Neutrophil (primary cell): Measurements from ENCODE around the gene SLFN12L.
A peak's percentile ranks its signal among the peaks of the same experiment; 100 is the strongest.

Experiments
- H3K27ac ChIP-seq: fragments of 200-600 bp; sonication (generic); 2 replicates; pipeline ENCODE4 v1.5.1; 2016; ENCODE audit warnings: mild to moderate bottlenecking, moderate library complexity
- H3K27me3 ChIP-seq: fragments of 200-600 bp; sonication (generic); 2 replicates; pipeline ENCODE4 v1.6.0; 2016; ENCODE audit warnings: mild to moderate bottlenecking
- H3K36me3 ChIP-seq: fragments of 200-600 bp; sonication (generic); 2 replicates; pipeline ENCODE4 v1.5.1; 2017
- H3K4me1 ChIP-seq, 2 experiments: fragments of 200-600 bp in 1 of 2; sonication (generic) in 1 of 2; 1 replicate in 1 of 2; 2 replicates in 1 of 2; pipeline versions ENCODE4 v1.5.1 to v1.6.1; 2013 to 2016; ENCODE audit warnings: low read depth in 1 of 2, low read length in 1 of 2, mild to moderate bottlenecking in 1 of 2, moderate library complexity in 1 of 2; ENCODE audit not compliant: control insufficient read depth in 1 of 2, insufficient read depth in 1 of 2
- H3K4me3 ChIP-seq, 2 experiments: fragments of 200-600 bp in 1 of 2; sonication (generic) in 1 of 2; 1 replicate in 1 of 2; 2 replicates in 1 of 2; pipeline ENCODE4 v1.5.1; 2013 to 2016; ENCODE audit warnings: low read depth in 1 of 2, low read length in 1 of 2, mild to moderate bottlenecking in 1 of 2, moderate library complexity in 1 of 2
- H3K9me3 ChIP-seq: fragments of 200-600 bp; sonication (generic); 2 replicates; pipeline ENCODE4 v1.5.1; 2016
- TF ChIP-seq, protein P1 (sequence below): fragments of 200-600 bp; sonication (generic); IDR thresholded peaks from 2 replicates; pipeline ENCODE4 v1.5.1; 2016; ENCODE audit warnings: antibody characterized with exemption

SLFN12L gene

DNA sequence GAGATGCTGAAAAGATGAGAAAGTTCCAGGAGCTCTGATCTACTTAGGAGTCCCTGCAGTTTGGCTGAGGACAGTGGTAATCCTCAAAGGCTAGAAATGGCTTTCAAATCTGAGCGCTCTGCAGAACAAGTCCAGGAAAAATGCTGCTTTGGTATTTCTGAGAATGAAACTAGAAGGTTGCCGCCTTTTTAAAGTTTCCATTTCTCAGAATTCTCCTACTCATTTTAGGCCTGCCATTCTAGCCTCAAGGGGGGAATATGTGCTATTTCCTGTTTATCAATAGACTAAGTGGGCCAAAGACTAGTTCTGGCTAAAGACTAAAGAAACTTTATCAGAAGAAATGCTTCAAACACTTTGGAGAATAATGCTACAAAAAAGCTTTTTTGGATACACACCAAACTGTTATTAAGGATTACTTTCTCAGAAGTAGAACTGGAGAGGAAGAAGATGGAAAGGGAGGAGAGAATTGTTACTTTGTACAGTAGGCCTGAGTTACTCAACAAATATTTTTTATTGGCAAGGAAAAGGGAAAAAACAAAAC is at the start of gene SLFN12L:
SLFN12L (minus strand) TSS at position 78 of the 541 bp plus-strand sequence. CDS start 15,314 bp downstream, outside the sequence.
- Histone ChIP-seq H3K27me3 (no peaks in the 10 kb centered on the region), H3K36me3 (no peaks in the 10 kb centered on the region), H3K27ac (no peak within 1 kb of the TSS), H3K4me1 (peaks cover 23 to 37% of the 10 kb centered on the region in 2 experiments), H3K4me3 (no peak within 1 kb of the TSS), H3K9me3 (no peaks in the 10 kb centered on the region)
- TF ChIP-seq, protein P1, sequence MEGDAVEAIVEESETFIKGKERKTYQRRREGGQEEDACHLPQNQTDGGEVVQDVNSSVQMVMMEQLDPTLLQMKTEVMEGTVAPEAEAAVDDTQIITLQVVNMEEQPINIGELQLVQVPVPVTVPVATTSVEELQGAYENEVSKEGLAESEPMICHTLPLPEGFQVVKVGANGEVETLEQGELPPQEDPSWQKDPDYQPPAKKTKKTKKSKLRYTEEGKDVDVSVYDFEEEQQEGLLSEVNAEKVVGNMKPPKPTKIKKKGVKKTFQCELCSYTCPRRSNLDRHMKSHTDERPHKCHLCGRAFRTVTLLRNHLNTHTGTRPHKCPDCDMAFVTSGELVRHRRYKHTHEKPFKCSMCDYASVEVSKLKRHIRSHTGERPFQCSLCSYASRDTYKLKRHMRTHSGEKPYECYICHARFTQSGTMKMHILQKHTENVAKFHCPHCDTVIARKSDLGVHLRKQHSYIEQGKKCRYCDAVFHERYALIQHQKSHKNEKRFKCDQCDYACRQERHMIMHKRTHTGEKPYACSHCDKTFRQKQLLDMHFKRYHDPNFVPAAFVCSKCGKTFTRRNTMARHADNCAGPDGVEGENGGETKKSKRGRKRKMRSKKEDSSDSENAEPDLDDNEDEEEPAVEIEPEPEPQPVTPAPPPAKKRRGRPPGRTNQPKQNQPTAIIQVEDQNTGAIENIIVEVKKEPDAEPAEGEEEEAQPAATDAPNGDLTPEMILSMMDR: no peak

- H3K27ac ChIP-seq: peak overlapping the region; percentile 93
- H3K4me3 ChIP-seq: peak overlapping the region; percentile 76 to 94
- no peaks in the 10 kb centered on the region for H3K9me3 ChIP-seq
- peaks cover 25 to 27% of the 10 kb centered on the region in 2 experiments for H3K4me1 ChIP-seq
- TF ChIP-seq, protein P1: no peak
- peaks cover 28% of the 10 kb centered on the region for H3K27me3 ChIP-seq
- H3K36me3 ChIP-seq: no peaks in the 10 kb centered on the region
These were observed 49.1 kb upstream of the SLFN12L start for GRCh38 chr17:35586569-35587073.

- Histone ChIP-seq H3K4me3 (no peak overlapping the region), H3K27me3 (peaks cover 28% of the 10 kb centered on the region), H3K9me3 (no peaks in the 10 kb centered on the region), H3K27ac (no peak overlapping the region), H3K36me3 (no peaks in the 10 kb centered on the region), H3K4me1 (peaks cover 23 to 24% of the 10 kb centered on the region in 2 experiments)
- TF ChIP-seq, protein P1: no peak
These were observed 46.6 kb upstream of the SLFN12L start for GRCh38 chr17:35584061-35584460.

DNA sequence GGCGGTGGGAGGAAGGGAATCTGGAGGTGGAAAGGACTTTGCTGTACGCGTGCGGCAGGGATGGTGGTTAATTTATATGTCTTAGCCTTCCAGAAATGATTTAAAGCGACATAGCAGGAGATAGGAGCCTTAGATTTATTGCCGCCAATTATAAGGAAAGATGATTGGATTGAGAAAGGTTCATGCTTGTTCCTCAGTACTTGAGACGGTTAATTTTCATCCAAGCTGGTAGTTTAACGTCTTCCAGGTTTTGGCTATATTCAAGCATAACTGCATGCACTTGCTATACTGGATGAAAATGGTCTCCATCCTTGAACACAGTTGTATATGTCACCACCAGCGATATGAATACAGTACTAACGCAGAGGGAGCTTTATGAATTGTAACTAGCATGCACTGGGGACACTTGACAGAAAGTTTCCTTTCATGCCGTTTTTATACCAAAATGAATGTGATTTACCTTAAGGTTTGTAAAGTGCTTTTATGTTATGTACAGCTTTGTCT is 41.5 kb upstream of the SLFN12L start:
- TF ChIP-seq, protein P1: no peak
- peak overlapping the region; percentile 78 for H3K4me3 ChIP-seq
- peaks cover 11 to 15% of the 10 kb centered on the region in 2 experiments for H3K4me1 ChIP-seq
- peaks cover 14% of the 10 kb centered on the region for H3K36me3 ChIP-seq
- H3K27me3 ChIP-seq: peaks cover 19% of the 10 kb centered on the region
- H3K9me3 ChIP-seq: no peaks in the 10 kb centered on the region
- H3K27ac ChIP-seq: peak overlapping the region; percentile 89

DNA sequence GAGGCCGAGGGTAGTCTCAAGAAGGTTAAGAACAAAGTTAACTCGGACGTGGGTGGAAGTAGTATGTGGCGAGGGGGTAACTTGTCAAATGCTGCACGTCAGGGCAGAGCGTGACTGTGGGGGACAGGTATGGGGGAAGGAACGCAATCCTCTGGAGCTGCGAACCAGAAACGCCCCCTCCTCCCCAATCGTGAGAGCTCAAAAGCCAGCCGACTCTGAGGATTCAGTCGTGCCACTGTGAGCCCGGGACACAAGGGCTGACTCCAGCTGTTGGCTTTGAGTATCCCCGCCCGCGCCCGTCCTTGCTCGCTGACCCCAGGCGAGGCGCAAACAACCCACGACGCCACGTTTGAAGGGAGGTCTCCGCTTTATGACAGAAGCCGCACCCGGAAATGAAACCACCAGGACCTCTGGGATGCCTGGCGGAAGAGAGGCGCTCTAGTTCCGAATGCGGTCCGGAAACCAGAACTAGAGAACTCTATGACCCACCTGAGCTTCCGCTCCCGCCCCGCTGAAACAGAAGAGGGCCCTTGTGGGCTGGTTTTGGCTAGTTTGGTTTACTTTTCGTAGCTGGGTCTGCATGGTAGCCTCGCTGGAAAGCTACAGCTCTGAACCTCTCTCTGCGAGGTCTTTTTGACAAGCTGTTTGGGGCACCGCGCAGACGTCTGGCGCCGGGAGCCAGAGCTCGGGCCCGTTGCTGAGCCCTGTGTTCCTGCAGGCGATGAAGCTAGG is 40.9 kb upstream of the SLFN12L start, which contains the start of gene PEX12:
PEX12 (minus strand) TSS at position 375 of the 732 bp plus-strand sequence. CDS start 550 bp downstream, outside the sequence.
- Histone ChIP-seq H3K27ac (peak within 1 kb of the TSS; percentile 89), H3K36me3 (peaks cover 20% of the 10 kb centered on the region), H3K4me3 (peak within 1 kb of the TSS; percentile 78), H3K4me1 (peaks cover 11 to 15% of the 10 kb centered on the region in 2 experiments), H3K9me3 (no peaks in the 10 kb centered on the region), H3K27me3 (peaks cover 13% of the 10 kb centered on the region)
- TF ChIP-seq, protein P1: peak; percentile 34
